CD4-positive, alpha-beta T cell treated with Interleukin-10 for 1 hour (primary cell): Measurements from ENCODE around the gene SUPT7L.

Experiments used
- DNase-seq: peaks from one replicate; pipeline ENCODE4 v3.0.0-alpha.2; 2020

Gene SUPT7L

GRCh38 chr2:27663285-27664153, at the start of gene SUPT7L, which contains the start of gene SLC4A1AP:
Gene SUPT7L, minus strand, starts transcription at chr2:27663614. Its CDS starts 1,422 bp downstream, at chr2:27662192.
Gene SLC4A1AP, plus strand, starts transcription at chr2:27663889. Its CDS starts 26 bp downstream, at chr2:27663915.
- peak; percentile 83 for DNase-seq

GRCh38 chr2:27713201-27713600, 49.8 kb upstream of the SUPT7L start:
- DNase-seq = no peak

DNA sequence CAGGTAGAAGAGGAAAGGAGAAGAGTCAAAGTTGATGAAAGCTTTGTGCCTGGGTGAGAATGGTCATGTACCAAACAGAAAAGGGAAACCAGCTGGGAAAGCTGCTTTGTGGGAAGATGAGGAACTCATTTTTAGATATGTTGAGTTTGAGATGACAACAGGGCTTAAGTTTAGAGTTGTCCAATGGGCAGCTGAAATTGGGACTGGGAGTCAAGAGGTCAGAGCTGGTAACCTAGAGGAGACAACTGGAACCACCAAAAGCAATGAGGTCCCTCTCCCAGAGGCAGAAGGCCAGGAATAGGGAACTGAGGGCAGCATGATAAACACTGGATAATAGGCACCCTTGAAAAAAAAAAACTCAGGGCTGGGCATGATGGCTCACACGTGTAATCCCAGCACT, 49.1 kb upstream of the SUPT7L start:
- DNase-seq = no peak

GRCh38 chr2:27711804-27712203, 48.4 kb upstream of the SUPT7L start:
- no peak for DNase-seq

GRCh38 chr2:27710640-27711430, 47.4 kb upstream of the SUPT7L start:
- no peak for DNase-seq

DNA sequence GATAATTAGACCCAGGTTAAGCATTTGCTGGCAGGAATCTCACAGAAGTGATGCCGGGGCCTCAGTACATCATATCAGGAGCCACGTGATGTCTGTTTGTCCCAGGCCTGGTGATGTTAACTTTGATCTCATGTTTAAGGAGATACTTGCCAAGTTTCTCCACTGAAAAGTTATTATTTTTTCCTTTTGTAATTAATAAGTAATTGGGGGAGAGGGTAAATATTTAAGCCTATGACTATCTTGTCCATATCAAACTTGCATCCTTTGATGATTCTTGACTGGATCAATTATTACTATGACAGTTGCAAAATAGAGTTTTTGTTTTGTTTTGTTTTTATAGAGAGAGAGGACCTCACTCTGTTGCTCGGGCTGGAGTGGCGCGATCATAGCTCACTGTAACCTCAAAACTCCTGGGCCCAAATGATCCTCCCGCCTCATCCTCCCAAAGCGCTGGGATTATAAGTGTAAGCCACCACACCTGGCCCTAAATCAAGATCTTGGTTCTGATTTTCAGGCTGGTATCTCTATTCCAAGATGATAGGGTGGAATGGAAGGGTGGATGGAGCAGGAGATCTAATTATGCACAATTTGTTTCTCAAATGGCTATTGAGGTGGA, 46.7 kb upstream of the SUPT7L start:
- no peak for DNase-seq

- DNase-seq = no peak
Measured at GRCh38 chr2:27709326-27709725, 45.9 kb upstream of the SUPT7L start.

GRCh38 chr2:27708666-27709065, 45.3 kb upstream of the SUPT7L start:
- no peak for DNase-seq

DNA sequence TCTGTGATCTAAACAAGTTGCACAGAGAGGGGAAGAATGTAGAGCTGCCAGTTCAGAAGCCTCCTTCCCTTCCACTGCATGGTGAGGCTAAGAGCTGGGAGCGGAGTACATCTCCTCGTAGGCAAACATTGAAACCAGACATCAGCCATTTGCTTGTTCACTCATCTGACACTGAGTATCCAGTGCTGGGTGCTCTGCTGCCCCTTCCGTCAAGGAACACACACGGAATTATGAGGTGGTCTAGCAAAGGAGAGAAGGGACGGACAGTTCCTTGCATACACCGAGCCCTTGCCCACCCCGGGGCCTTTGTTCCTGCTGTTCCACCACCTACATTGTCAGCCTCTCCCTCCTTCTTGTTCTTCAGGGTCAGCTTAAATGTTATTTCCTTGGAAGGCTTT, 44.8 kb upstream of the SUPT7L start:
- DNase-seq = no peak

GRCh38 chr2:27707462-27708256, 44.2 kb upstream of the SUPT7L start:
- DNase-seq = no peak

- no peak for DNase-seq
Measured at GRCh38 chr2:27705851-27706622, 42.6 kb upstream of the SUPT7L start.

- DNase-seq = no peak
Measured at GRCh38 chr2:27704342-27704876, 41.0 kb upstream of the SUPT7L start.

DNA sequence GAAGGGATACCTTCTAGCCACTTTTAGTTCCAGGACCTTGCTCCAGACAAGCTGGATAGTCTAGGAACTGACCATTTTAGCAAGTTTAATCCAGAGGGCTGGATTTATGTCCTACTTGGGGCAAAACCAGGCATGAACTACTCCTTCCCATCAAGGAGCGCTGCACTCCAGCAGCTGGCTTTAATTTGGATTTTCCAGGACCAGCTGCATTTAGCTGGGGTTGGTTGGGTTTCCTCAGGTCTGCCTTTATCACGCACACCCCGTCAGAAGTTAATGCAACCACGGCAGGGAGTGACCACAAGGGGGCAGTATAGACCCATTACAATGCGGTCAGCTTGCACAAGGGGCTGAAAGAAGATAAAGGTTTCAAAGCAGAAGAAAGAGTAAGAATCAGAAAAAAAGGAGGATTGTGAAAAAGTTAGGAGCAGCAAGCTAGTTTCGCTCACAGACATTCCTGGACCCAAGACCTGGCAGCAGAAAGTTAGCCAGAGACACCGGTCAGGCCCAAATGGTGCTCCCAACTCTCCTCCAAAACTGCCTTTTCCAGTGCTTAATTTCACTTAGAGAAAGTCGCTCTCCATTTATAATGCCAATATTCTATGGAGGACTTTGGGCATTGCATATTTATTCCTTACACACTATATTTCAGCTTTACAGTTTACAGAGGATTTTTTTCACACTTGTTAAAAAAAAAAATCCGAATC, 40.4 kb upstream of the SUPT7L start:
- peak; percentile 84 for DNase-seq

GRCh38 chr2:27702302-27702701, 38.9 kb upstream of the SUPT7L start:
- no peak for DNase-seq

DNA sequence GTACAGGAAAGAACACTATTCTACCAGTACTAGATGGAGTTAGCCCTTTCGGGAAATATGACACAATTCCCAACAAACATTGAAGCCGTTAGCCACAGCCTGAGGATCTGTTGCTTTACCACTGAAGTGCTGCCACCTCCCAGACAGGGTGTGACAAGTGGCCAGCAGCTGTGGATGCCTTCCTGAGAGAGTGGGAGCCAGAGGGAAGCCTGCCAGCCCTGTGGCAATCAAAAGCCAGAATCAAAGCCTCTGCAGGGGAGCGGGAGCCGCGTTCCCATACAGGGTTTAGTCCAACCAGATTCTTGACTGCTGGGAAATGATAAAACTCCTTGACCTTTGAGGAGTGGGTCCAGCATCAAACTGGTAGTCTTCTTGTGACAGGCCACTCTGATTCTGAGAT, 38.3 kb upstream of the SUPT7L start:
- DNase-seq = no peak

GRCh38 chr2:27697660-27698059, 34.2 kb upstream of the SUPT7L start:
- DNase-seq = no peak

DNA sequence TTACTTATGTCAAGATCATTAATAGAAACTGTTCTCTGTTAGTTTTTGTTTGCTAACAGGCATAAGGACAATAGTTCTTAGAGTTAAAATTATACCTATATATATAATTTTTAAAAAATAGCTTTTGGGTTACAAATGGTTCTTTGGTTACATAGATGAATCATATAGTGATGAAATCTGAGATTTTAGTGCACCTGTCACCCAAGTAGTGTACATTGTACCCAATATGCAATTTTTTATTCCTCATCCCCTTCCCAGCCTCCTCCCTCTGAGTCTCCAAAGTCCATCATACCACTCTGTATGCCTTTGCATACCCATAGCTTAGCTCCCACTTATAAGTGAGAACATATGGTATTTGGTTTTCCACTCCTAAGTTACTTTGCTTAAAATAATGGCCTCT, 26.6 kb upstream of the SUPT7L start:
- DNase-seq = no peak

- no peak for DNase-seq
Measured at GRCh38 chr2:27689424-27689823, 26.0 kb upstream of the SUPT7L start.

DNA sequence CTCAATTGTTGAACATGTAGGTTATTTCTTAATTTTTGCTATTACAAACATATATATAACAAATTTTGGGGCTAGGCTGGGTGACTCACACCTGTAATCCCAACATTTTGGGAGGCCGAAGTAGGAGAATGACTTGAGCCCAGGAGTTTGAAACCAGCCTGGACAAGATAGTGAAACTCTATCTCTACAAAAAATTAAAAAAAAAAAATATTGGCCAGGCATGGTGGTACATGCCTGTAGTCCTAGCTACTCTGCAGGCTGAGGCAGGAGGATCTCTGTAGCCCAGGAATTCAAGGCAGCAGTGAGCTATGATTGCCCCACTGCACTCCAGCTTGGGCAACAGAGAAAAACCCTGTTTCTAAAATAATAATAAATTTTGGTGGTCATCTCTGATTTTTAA, 23.8 kb upstream of the SUPT7L start:
- DNase-seq = no peak

DNA sequence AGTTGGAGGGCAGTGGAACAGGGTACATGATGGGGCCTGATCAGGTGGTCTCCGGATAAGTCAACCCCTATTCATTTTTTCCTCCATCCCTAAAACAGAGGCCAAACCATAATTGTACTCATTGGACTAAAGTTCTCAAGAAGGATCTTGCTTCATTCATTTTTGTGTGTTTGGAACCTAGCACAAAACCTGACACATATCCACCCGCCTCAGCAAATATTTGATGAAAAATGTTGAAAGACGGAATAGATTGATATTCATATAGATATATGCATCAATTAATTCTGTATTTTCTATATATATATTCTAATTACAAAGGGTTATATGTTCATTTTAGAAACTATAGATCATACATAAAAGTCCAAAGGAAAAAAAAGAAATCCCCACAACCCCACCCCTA, 22.2 kb upstream of the SUPT7L start:
- no peak for DNase-seq

DNA sequence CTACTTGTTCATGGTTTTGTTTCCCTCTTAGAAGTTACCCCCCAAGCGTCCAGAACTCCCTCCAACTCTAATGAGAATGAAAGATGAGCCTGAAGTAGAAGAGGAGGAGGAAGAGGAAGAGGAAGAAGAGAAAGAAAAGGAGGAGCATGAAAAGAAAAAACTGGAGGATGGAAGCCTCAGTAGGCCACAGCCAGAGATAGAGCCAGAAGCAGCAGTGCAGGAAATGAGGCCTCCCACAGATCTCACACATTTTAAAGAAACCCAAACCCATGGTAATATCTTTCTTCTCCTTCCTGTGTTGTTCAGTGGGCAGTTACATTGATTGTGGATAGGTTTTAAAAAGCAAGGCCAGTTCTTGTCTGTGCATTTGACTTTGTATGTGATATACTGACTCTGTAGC, 21.6 kb upstream of the SUPT7L start:
- peak; percentile 32 for DNase-seq
